ENCODE measurements around the gene SPC24. TPM values are rescaled to one million over a fixed set of nuclear protein-coding genes. Genes with fewer than 3 reads are reported as not detected.

SPC24 gene
- total RNA-seq, 4 donors from 2014 or later, result 1.4 to 6.6 (median 3.4) TPM

GRCh38 chr19:11192957-11193939 lies 37.7 kb upstream of the SPC24 start:
- H3K36me3 ChIP-seq, result peaks cover 25 to 61% (median 57%) of the 10 kb centered on the region in 4 donors

GRCh38 chr19:11191934-11192333 lies 36.4 kb upstream of the SPC24 start:
- Histone ChIP-seq H3K4me1 (peaks cover 85 to 98% (median 97%) of the 10 kb centered on the region in 4 donors), H3K27me3 (no peaks in the 10 kb centered on the region), H3K36me3 (peaks cover 31 to 70% (median 70%) of the 10 kb centered on the region in 4 donors), H3K27ac (replicated peaks in 1 of 4) (peak overlapping the region; percentile 89 to 98 (median 96)), H3K4me3 (peak overlapping the region in 3 of 4 donors; percentile 22 to 83 (median 66)), H3K9me3 (no peaks in the 10 kb centered on the region)
- TF ChIP-seq CTCF (IDR thresholded peaks at IDR 0.05) (no peak), EP300 (IDR thresholded peaks at IDR 0.05) (no peak), POLR2A (IDR thresholded peaks at IDR 0.05; ENCODE audit: low read depth) (no peak), POLR2AphosphoS5 (IDR thresholded peaks at IDR 0.05) (no peak)
- WGBS, result 75% methylated on average over 5 of the region's 5 CpGs
- intact Hi-C loops (cut with DNase I), result no loop called here
- no peak for DNase-seq (ENCODE audit: extremely low spot score)

More at GRCh38 chr19:11192957-11193939, 37.7 kb upstream of the SPC24 start:
- intact Hi-C loops (cut with DNase I), result no loop called here
- no peak for DNase-seq (ENCODE audit: extremely low spot score)
- H3K4me1 ChIP-seq, result peaks cover 80 to 92% (median 90%) of the 10 kb centered on the region in 4 donors
- no peak for TF ChIP-seq CTCF (IDR thresholded peaks at IDR 0.05)
- peak overlapping the region; percentile 89 to 98 (median 96) for H3K27ac ChIP-seq (replicated peaks in 1 of 4)
- no peaks in the 10 kb centered on the region for H3K9me3 ChIP-seq
- 68% methylated on average over 34 of the region's 68 CpGs for WGBS
- no peaks in the 10 kb centered on the region for H3K27me3 ChIP-seq
- peak overlapping the region; percentile 66 to 92 (median 84) for H3K4me3 ChIP-seq

GRCh38 chr19:11191273-11191755 lies 35.7 kb upstream of the SPC24 start:
- no peak for DNase-seq (ENCODE audit: extremely low spot score)
- H3K4me3 ChIP-seq, result peak overlapping the region; percentile 2 to 83 (median 44)
- peaks cover 91 to 100% (median 100%) of the 10 kb centered on the region in 4 donors for H3K4me1 ChIP-seq
- H3K27ac ChIP-seq (replicated peaks in 1 of 4), result peak overlapping the region; percentile 89 to 98 (median 96)
- intact Hi-C loops (cut with DNase I), result no loop called here
- WGBS, result 9% methylated on average over 8 of the region's 8 CpGs
- peaks cover 34 to 77% (median 75%) of the 10 kb centered on the region in 4 donors for H3K36me3 ChIP-seq
- TF ChIP-seq POLR2AphosphoS5 (IDR thresholded peaks at IDR 0.05) (peak; percentile 63 to 74), EP300 (IDR thresholded peaks at IDR 0.05) (no peak)
- no peaks in the 10 kb centered on the region for H3K27me3 ChIP-seq
- no peaks in the 10 kb centered on the region for H3K9me3 ChIP-seq

- Histone ChIP-seq H3K36me3 (peaks cover 42 to 83% (median 82%) of the 10 kb centered on the region in 4 donors), H3K4me1 (peaks cover 90 to 100% (median 100%) of the 10 kb centered on the region in 4 donors)
- TF ChIP-seq EP300 (IDR thresholded peaks at IDR 0.05) (no peak), CTCF (IDR thresholded peaks at IDR 0.05) (no peak), POLR2A (IDR thresholded peaks at IDR 0.05; ENCODE audit: low read depth) (no peak), POLR2AphosphoS5 (IDR thresholded peaks at IDR 0.05) (no peak)
Measured at GRCh38 chr19:11190501-11190900, 34.9 kb upstream of the SPC24 start.

GRCh38 chr19:11187441-11187840 lies 31.9 kb upstream of the SPC24 start:
- H3K4me3 ChIP-seq, result no peak overlapping the region
- peak overlapping the region; percentile 89 to 98 (median 96) for H3K27ac ChIP-seq (replicated peaks in 1 of 4)
- WGBS, result 79% methylated on average over 9 of the region's 9 CpGs
- H3K4me1 ChIP-seq, result peaks cover 76 to 100% (median 92%) of the 10 kb centered on the region in 4 donors
- TF ChIP-seq CTCF (IDR thresholded peaks at IDR 0.05) (no peak), POLR2A (IDR thresholded peaks at IDR 0.05; ENCODE audit: low read depth) (no peak), POLR2AphosphoS5 (IDR thresholded peaks at IDR 0.05) (no peak), EP300 (IDR thresholded peaks at IDR 0.05) (no peak)
- no peaks in the 10 kb centered on the region for H3K27me3 ChIP-seq
- DNase-seq (ENCODE audit: extremely low spot score), result no peak
- H3K36me3 ChIP-seq, result peaks cover 27 to 78% (median 76%) of the 10 kb centered on the region in 4 donors
- H3K9me3 ChIP-seq, result no peaks in the 10 kb centered on the region
- intact Hi-C loops (cut with DNase I), result no loop called here

More at GRCh38 chr19:11190501-11190900, 34.9 kb upstream of the SPC24 start:
- WGBS, result 67% methylated on average over 8 of the region's 8 CpGs
- peak overlapping the region; percentile 89 to 98 (median 96) for H3K27ac ChIP-seq (replicated peaks in 1 of 4)
- intact Hi-C loops (cut with DNase I), result no loop called here
- no peaks in the 10 kb centered on the region for H3K9me3 ChIP-seq
- H3K27me3 ChIP-seq, result no peaks in the 10 kb centered on the region
- no peak for DNase-seq (ENCODE audit: extremely low spot score)
- peak overlapping the region in 3 of 4 donors; percentile 22 to 83 (median 66) for H3K4me3 ChIP-seq
